NOMO-1 (cell line): ENCODE results near the gene ZDHHC1.

ENCODE experiments used
- DNase-seq, 2 experiments: peaks; one replicate each; lab custom pipeline; 2025; ENCODE audit not compliant: unreplicated experiment in 2 of 2; lab: John Stamatoyannopoulos, UW

ZDHHC1 gene

DNA sequence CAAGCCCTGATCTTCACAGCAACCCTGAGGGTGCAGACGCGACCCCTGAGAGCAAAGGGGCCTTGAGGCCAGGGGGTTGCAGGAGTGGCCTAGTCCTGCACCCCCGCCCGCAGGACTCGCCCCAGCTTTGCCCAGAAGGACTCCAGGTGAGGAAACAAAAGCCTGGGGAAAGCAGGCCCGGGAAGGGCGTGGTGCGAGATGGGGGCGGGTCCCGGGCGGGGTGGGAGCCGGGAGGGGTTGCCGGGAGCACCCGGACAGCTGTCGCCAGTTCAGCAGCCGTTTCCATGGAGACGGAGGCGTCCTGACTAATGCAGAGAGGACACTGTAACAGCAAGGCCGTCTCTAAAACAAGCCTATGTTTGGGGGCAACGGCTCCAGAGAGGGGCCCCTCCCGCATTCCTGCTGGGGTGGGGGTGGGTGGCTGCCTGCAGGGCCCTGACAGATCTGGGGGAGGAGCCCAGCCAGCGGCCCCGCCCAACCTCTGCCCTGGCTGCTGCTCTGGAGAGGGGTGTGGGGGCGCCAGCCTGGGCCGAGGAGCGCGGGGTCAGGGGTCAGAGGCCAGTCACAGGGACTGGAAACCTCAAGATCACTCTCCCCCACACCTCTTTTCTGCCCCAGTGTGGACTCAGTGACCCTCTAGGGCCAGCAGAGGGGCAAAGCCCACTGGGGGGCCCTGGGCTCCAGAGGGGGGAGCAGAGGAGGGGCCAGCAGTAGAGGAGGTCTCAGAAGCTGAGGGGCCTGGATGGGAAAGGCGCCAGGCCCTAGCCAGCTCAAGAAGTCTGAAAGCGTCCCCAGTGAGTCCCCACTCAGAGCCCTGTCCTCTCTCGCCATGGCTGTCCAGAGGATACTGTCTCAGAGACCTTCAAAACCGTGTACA is 19.9 kb downstream of the ZDHHC1 start:
- DNase-seq: no peak

DNA sequence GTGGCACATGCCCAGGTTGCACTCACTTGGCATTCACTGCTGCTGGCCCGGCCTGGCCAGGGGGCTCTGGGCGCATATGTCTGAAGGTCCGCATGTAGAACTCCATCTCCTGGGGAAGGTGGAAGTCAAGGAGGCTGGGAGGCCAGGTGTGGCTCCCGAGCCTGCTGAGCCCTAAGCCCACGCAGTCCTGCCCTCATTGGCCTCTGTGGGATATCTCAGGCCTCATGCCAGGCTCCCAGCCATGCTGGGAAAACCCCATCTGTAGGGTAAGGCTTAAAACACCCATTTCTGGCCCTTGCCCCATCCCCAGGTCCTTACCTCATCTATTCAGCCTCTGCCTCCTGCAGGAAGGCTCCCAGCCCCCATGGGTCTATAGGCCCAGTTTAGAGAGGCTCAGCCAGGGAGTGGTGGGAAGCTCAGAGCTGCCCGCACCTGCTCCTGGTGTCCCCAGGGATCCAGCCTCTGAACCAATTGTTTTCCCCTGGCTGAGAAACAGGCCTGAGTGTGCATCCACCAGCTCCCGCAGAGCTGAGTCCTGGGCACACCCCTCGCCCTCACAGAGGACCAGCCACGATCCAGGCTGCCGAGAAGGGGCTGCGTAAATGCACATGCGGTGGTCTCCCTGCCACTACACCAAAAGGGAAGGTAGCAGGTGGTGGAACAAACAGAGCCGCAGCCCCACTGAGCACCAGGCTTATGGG is 20.7 kb downstream of the ZDHHC1 start:
- DNase-seq: no peak

DNA sequence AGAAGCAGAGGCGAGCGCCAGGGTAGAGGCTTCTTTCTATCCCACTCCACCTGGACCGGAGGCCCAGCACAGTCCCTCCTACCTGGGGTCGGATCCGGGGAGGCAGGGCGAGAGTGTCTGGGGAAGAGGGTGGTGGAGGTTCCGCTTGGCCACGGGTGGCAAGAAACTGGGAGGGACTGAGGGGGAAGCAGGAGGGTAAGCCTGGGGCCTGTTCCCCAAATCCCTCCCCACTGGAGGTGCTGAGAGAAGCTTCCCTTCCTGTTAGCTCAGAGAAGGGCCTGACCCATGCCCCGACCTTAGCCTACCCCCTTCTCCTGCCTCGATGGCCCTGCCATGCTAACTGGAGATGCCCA is 21.2 kb downstream of the ZDHHC1 start:
- DNase-seq: no peak

DNA sequence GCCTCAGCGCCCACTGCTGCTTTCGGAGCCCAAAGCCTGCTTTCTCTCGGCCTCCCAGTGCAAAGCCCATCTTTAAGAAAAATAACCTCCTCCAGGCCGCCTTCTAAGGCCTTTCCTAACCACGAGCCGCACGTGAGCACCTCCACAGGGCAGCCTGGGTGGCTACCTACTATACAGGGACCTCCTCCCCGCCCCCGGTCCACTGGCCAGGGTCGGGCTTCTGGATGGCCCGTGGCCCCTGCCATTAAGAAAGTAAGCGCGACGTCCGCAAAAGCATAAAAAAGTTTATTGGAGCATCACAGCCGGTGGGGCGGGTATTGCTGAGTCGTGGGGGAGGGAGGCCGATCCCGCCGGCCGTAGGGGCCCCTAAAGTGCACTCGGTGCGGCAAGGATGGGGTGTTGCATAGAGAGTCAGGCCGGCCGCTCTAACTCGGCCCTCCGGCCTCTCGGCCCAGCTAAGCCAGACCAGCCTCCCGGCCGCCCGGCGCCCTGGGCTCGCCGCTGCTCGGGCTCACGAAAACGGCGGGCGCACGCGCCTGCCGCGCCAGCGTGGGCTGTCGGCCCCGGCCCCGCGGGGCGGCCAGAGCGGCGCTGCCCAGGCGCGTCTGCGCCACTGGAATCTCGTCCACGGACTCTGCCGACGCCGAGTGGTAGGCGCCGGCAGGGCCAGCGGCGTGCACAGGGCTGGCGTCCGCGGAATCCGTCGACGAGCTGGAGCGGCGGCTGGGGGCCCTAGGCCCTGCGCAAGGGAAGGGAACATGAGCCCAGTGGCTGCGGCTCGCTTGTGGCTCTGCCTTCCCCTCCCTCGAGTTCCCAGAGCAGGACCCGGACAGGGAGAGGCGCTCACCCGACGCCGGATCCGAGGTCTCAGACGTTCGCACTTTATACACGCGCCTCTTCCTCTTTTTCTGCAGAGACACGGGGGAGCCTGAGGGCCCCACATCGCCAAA is 21.8 kb downstream of the ZDHHC1 start:
- peak; percentile 72 to 78 for DNase-seq

DNA sequence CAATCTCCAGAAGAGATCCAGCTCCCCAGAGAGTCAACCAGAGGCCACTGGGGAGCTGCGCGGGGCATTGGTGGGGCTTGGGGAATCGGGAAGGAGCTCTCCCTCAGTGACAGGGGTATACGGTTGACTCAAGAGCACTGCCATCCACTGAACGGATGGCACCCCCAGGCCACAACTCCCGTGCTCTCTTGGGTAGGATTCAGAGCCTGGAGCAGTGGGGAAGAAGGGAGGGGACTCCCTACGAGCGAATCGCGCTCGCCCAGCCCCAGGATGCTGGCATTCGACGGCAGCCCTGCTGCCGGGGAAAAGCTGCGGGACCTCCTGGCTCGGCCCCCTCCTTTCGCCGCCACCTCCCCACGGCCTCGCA is 22.5 kb downstream of the ZDHHC1 start:
- no peak for DNase-seq

DNA sequence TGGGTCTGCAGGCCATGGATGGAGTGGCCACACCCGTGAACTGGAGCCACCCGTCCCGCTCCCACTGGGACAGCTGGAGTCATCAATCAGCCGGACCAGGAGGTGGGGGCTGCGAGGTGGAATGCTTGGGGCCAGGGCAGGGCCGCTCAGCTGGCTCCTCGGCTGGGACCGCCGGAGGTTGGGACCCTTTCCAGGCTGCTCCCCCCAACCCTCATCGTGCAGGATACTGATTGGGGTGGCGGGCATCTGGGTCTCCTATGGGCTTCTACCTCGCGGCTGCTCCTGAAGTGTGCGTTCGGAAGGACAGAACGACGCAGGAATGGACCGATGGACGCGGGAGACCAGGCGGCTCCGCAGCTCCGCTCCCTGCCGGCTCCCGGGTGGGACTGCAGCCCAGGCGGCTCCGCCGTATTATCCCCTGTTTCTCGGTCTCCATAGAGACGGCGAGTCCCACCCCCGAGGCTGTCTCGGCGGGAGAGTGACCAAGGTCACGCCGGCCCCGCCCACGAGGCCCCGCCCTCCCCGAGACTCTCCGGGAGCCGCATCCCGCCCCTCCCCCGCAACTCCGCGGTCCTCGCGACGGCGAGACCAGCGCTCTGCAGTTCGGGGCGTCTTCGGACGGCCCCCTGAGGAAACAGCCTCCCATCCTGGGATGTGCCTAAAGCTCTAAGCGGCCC is 23.0 kb downstream of the ZDHHC1 start, which contains the start of gene TPPP3:
TSS of gene TPPP3 (minus strand) at position 388 of the 677 bp plus-strand sequence. CDS start 2,387 bp downstream, outside the sequence.
- peak in 1 of 2 experiments; percentile 4 for DNase-seq

DNA sequence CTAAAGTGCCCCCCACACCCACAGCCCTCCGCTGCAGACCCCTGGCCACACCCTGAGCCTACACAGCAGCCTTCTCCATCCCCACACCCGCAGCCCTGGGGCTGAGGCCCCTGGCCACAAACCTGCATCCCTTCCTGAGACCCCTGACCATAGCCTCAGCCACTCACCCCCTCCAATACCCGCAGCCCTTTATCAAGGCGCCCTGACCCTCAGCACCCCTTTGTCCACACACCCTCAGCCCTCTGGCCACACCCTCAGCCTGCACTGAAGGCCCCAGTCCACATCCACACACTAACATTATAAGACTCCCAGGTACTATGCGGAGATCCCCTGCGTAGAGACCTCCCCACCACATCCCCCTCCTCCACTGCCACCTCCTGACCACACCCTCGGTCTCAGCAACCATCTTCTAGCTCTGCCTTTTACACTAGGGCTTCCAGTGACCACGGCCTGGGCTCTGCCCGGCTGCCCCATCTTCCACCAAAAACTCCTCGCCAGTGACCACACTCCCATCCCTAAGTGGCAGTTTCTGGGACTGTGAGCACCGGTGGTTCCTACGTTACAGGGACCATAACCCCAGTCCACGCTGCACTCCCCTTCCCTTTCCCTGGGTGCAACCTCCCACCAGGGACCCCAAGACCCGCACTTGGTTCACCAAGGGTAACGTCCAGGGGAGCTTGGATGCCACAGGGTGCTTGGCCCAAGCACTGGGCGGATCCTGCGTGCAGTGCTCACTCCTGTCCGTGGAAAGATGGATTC is 23.8 kb downstream of the ZDHHC1 start:
- no peak for DNase-seq

DNA sequence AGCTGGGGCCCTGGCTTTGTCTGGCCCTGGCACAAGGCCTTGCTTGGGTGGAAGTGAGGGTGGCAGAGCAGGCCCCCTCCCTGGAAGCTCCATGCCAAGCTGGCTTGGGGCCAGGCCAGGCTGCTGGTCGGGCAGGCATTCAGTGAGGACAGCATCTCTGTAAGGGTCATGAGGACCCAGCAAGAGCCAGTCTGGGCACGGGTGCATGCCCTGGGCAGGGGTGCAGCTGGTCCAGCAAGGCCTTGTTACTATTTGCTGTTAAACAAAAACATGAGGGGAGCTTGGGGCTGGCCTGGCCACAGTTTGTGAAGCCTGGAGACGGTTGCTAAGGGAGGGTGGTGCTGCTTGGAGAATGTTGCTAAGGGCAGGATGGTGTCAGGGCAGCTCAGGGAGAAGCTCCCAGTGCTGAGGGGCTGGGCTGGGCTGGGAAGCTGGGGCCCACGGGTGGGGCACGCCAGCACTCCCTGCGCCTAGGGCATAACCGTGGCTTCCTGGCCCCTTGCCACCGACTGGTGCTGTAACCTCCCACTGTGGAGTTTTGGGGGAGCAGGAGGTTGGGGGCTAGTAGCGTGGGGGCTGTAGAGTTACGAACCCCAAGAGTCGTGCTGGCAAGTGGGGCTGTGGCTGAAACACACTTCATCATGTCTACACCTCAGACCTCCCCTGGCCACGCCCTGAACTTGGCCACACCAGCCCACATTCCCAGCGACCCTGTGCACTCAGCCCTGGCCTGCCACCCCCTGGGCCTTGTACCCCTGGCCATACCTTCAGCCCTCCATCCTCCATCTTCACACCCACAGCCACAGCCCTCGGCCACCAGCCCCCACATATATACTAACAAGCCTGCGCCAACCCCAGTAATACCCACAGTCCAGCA is 24.6 kb downstream of the ZDHHC1 start:
- DNase-seq: no peak

DNA sequence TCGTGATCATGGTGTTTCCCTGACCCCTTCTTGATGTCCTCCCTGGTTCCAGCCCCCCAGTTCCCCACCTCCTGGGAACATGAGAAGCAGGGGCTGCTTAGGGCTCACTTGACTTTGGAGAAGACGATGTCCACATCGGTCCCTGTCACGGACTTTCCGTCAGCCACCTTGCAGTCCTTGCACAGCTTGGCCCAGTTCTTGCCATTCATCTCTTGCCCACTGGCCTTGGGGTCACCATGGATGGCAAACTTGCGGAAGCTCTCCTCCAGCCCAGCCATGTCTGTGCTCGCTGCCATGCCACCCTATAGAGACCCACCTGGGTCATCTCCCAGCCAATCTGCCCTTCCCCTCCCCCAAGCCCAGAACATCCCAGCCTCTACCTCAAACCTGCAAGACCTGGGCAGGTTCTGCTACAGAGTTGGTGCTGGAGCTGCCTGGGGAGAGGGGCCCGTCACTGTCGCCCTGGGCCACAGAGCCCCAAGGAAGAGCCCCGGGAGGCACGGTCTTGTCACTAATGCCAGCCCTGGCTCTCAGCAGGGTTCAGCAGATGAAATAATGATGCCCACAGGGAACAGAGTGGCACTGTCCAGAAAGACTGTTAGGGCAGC is 25.4 kb downstream of the ZDHHC1 start:
- no peak for DNase-seq

DNA sequence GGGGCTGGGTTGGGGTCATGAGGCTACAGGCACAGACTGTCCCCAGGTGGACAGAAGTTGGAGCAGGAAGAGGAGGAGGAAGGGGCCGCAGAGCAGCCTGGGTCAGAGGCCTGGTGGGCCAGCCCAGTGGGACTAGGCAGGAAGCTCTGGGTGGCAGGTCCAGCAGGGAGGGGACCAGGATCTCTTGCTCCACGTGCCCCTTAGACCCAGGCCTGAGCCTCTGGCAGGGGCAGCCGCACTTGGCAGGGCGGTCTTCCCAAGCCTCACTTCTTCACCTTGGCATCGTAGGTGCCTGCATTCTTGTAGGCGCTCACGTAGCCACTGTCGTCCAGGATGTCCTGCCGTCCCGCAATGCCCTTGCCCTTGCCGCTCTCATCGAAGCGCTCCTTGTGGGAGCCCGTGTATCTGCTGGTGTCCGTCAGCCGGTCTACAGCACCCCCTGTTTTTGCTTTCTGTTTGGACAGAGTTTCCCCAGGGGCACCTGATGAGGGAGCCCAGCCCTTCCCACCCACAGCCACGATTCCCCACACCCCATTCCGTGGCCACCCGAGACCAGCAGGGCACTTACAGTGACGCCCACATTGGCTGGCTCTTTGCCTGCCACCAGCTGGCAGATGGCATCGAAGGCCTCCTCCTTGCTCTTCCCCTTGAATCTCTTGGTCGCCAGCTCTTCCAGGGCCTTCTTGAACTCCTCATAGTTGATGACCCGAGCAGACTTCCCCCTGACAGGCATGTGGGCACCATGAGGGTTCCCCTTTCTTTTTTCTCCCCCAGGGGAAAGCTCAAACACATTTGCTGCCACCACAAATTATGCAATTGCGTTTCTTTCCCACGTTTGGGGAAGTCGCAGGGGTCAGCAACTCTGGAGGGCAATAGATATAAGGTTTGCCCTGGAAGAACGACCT is 26.1 kb downstream of the ZDHHC1 start:
- DNase-seq: peak; percentile 90 to 92

DNA sequence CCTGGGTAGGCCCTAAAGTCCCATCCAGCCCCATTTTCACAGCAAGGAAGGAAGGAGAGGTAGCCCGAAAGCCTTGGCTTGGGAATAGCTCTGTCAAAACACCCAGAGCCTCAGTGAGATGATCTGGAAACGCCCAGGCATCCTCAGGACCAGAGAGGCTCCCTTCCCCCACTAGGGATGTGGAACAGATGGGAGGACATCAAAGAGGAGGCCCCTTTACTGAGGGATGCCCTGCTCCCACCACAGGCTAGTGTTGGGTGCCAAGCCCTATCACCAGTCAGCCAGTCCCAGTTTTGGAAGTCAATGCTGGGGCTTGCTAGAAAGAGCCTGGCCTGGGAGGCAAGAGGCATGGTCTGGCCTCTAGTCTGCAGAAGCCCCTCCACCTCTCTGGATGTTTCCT is 27.7 kb downstream of the ZDHHC1 start:
- no peak for DNase-seq

DNA sequence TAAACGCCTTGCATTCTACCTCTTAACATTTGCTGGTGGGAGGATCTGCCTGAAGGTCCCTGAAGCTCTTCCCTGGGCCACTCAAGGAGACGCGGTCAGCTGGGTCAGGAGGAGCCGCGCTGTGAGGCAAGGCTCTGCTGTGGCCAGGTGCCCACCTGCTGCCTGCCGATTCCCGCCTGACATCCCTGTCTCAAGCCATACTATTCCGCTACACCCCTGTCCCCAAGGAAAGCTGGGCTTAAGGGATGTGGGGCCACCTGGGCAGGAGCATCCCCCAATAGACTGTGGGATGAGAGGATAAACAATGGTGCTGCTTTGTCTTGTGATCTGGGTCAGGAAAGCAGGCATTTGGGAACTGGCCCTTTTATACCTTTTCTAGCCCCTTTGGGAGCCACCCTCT is 28.1 kb downstream of the ZDHHC1 start:
- DNase-seq: no peak

DNA sequence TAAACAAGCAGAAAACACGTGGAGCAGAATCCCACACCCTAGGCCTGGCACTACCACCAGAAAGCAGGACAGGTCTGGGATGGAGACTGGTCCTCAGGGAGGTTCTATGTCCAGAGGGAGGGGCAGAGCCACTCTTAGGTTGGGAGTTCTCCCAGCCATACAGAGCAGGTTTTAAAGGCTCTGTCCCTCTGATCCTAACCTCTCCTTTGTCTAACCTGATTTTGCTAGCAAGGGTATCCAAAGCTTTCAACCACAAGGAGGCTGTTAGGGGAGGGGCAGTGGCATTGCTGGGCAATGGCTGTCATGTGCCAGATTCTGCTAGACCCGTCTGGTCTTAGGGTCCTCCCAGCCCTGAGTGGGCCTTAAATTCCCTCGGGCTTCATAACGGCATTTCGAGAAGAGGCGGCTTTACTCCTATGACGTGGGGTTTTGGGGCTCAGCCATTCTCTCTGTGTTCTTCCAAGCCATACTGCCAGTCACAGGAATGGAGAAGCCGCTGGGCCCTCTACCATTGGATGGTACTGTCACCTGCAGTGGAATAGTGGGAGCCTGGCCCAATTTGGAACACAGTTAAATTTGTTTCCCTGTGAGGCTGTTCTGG is 28.7 kb downstream of the ZDHHC1 start:
- no peak for DNase-seq

DNA sequence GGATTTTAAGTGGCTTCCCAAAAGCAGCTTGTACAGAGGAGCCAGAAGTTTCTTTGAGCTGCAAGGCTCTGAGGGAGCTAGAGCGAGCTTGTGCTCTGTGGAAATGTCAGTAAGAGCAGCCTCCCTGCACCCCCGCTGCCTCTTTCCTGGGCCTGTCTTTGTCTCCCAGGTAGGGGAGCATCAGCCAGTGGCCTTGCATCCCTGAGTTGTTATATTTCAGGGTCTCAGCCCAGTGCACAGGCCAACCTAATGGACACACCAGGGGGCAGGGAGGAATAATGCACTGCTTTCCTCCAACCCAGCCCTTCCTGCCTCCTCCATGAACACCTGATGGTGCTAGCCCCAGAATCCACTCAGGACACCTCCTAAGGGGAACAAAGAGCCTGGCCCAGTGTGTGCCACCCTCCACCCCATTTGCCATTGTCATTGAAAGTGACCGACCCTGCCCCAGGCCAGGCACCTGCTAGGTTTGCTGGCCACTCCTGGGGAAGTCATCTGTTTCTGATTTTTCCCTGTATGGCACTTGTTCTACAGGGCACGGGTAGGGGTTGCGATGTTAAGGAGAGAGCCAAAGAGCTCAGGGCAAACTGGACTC is 29.3 kb downstream of the ZDHHC1 start:
- DNase-seq: no peak

DNA sequence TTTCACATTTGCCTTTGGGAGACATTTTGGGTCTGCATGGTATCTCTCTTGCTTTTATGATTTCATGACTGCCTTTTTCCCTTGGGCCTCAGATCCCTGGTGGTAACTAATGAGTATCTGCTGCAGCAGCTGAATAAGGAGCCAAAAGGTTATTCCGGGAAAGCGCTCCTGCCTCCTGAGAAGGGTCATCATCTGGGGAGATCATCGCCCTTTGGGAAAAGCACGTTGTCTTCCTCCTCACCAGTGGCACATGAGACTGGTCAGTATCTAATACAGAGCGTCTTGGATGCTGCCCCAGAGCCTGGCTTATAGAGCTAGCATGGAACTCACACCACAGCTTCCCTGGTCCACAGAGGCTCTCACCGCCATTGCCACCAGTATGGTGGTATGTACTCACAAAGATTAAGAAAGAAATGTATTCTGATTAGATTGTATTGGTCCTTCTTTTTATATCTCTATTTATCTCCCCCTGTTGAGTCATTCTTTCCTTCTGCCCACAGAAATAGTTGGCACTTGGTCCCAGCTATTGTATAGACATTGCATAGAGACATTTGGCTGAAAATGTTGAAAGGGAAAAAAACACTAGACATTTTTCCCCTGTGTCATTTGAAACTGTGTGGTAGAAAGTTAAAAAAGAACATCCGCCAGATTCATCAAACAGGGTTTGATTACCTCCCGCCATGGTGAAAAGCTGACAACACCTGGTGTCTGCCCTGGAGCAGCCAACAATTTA is 31.3 kb downstream of the ZDHHC1 start:
- no peak for DNase-seq

DNA sequence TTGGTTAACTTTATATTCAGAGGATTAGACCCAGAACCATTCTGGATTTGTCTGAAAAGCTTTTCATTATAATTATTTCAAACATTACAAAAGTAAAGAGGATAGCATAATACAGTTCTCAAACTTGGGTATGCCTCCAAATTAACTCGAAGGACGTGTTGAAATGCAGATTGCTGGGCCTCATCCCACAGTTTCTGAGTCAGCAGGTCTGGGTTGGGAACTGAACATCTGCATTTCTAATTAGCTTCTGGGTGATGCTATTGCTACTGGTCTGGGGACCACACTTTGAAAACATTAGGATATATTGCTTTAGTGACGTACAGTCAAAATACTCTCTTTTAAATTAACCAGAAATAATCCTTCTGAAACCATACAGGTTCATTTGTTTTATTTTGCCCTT is 33.0 kb downstream of the ZDHHC1 start:
- no peak for DNase-seq
